K562 (cell line): ENCODE measurements around the gene NRF1. TPM values are rescaled to one million over a fixed set of nuclear protein-coding genes. Genes with fewer than 3 reads are reported as not detected.
A peak's percentile ranks its signal among the peaks of the same experiment; 100 is the strongest.

Experiments used
- ATAC-seq: fragments of 200-7000 bp; cut with Tn5 transposase; 3 replicates; pipeline ENCODE4 v1.9.1; 2020; ENCODE audit warnings: moderate library complexity
- BruUV-seq: library from RNA; stranded (reverse); fragments of 400-500 nt; replicated peaks from 2 replicates; lab custom pipeline; 2021; lab: Mats Ljungman, UMichigan
- CTCF ChIA-PET: fragments of 300-600 bp; formaldehyde crosslinking; extraction: SDS; loops from one replicate; lab custom pipeline; 2021; ENCODE audit warnings: low intra/inter-chr PET ratio; lab: Yijun Ruan, JAX
- POLR2A ChIA-PET: fragments of 300-600, 350-650 bp; sonication (Branson Sonifier 250); formaldehyde crosslinking; extraction: SDS; loops from one replicate; lab custom pipeline; 2021; ENCODE audit warnings: antibody characterized with exemption, inconsistent platforms; lab: Yijun Ruan, JAX
- DNase-seq, 4 experiments: peaks; one replicate each; pipeline versions ENCODE4 v3.0.0 to v3.0.0-alpha.2; 2011 to 2018; ENCODE audit warnings: low spot score in 3 of 4, mixed read lengths in 3 of 4; ENCODE audit errors: extremely low read depth in 1 of 4
- FAIRE-seq: peaks from 2 replicates; lab custom pipeline; 2011; peaks lifted over from hg19 to GRCh38; lab: Jason Lieb, UNC
- H2AFZ ChIP-seq: 2 replicates; pipeline ENCODE4 v1.6.0; 2011; ENCODE audit warnings: low read depth, low read length, control low read depth, inconsistent platforms
- H3K27ac ChIP-seq: fragments of 200-600 bp; 3 replicates; pipeline ENCODE4 v1.8.0; 2011; ENCODE audit warnings: low read depth, mild to moderate bottlenecking, control low read depth, inconsistent platforms, low read length, moderate library complexity, mixed read lengths; ENCODE audit errors: extremely low read depth
- H3K27me3 ChIP-seq, 2 experiments: fragments of 300-600 bp in 1 of 2; 2 replicates in 1 of 2; 3 replicates in 1 of 2; pipeline versions ENCODE4 v1.6.0 to v1.8.0; 2011; ENCODE audit warnings: inconsistent platforms in 2 of 2, low read length in 2 of 2, mild to moderate bottlenecking in 1 of 2, mixed read lengths in 1 of 2, moderate library complexity in 1 of 2; ENCODE audit not compliant: control insufficient read depth in 2 of 2, insufficient read depth in 2 of 2
- H3K36me3 ChIP-seq: fragments of 300-600 bp; 3 replicates; pipeline ENCODE4 v1.8.0; 2011; ENCODE audit warnings: mild to moderate bottlenecking, low read length, inconsistent platforms; ENCODE audit not compliant: control insufficient read depth, insufficient read depth
- H3K4me1 ChIP-seq, 2 experiments: fragments of 200-600 bp in 1 of 2; replicated peaks in 1 of 2; 2 replicates in 1 of 2; 3 replicates in 1 of 2; pipeline versions ENCODE4 v1.5.1 to v1.8.0; 2011; ENCODE audit warnings: inconsistent platforms in 2 of 2, low read length in 2 of 2, mild to moderate bottlenecking in 1 of 2, mixed read lengths in 1 of 2, moderate library complexity in 1 of 2; ENCODE audit not compliant: control insufficient read depth in 2 of 2, insufficient read depth in 2 of 2
- H3K4me2 ChIP-seq: 2 replicates; pipeline ENCODE4 v1.6.1; 2011; ENCODE audit warnings: low read length, control low read depth, inconsistent platforms, mixed read lengths; ENCODE audit not compliant: insufficient read depth
- H3K4me3 ChIP-seq: fragments of 200-600 bp; sonication (generic), shearing (Covaris generic); 2 replicates; pipeline ENCODE4 v1.5.1; 2016; ENCODE audit warnings: control low read depth, inconsistent platforms
- H3K79me2 ChIP-seq: fragments of 200-600 bp; 3 replicates; pipeline ENCODE4 v1.8.0; 2011; ENCODE audit warnings: low read length, inconsistent platforms; ENCODE audit not compliant: control insufficient read depth, insufficient read depth
- H3K9ac ChIP-seq, 2 experiments: 2 replicates each; pipeline versions ENCODE4 v1.6.0 to v1.6.1; 2011; ENCODE audit warnings: low read depth in 2 of 2, low read length in 2 of 2, control low read depth in 1 of 2, inconsistent platforms in 1 of 2, mild to moderate bottlenecking in 1 of 2, mixed read lengths in 1 of 2; ENCODE audit not compliant: insufficient read depth in 1 of 2
- H3K9me1 ChIP-seq: one replicate; pipeline ENCODE4 v1.6.0; 2011; ENCODE audit warnings: inconsistent platforms, mild to moderate bottlenecking, low read length, moderate library complexity; ENCODE audit not compliant: control insufficient read depth, insufficient read depth
- H3K9me3 ChIP-seq: replicated peaks from 2 replicates; pipeline ENCODE4 v1.5.1; 2011; ENCODE audit warnings: low read depth, low read length, inconsistent platforms; ENCODE audit not compliant: control insufficient read depth, insufficient read depth
- H4K20me1 ChIP-seq: replicated peaks from 2 replicates; pipeline ENCODE4 v1.6.1; 2011; ENCODE audit warnings: low read length, inconsistent platforms, mixed read lengths; ENCODE audit not compliant: control insufficient read depth, insufficient read depth
- C11orf30 ChIP-seq: fragments of 450-650 bp; IDR thresholded peaks from 2 replicates; pipeline ENCODE4 v1.6.1; 2016; ENCODE audit warnings: low read depth, mild to moderate bottlenecking
- CBX2 ChIP-seq: fragments of 200-600 bp; sonication (generic); IDR thresholded peaks from one replicate; pipeline ENCODE4 v1.6.1; 2012; ENCODE audit warnings: mild to moderate bottlenecking, low read length, inconsistent platforms; ENCODE audit not compliant: insufficient read depth, poor library complexity, severe bottlenecking
- COPS2 ChIP-seq: fragments of 450-650 bp; conservative IDR thresholded peaks from 2 replicates; pipeline ENCODE4 v1.6.1; 2016; ENCODE audit warnings: mild to moderate bottlenecking, moderate library complexity
- GATAD2B ChIP-seq: fragments of 450-650 bp; IDR thresholded peaks from 2 replicates; pipeline ENCODE4 v1.6.1; 2017; ENCODE audit warnings: mild to moderate bottlenecking, borderline replicate concordance
- GTF2A2 ChIP-seq: IDR thresholded peaks from 2 replicates; pipeline ENCODE4 v1.6.1; 2016; ENCODE audit warnings: mild to moderate bottlenecking, missing genetic modification characterization, missing compliant biosample characterization
- MYNN ChIP-seq, 2 experiments: sonication (generic); formaldehyde crosslinking in 1 of 2; IDR thresholded peaks; 2 replicates each; pipeline versions ENCODE4 v1.5.0 to v1.6.1; 2016 to 2020; ENCODE audit warnings: antibody characterized with exemption in 1 of 2, missing genetic modification reagents in 1 of 2
- TAF15 ChIP-seq: fragments of 200-400 bp; formaldehyde crosslinking; IDR thresholded peaks from 2 replicates; pipeline ENCODE4 v1.6.1; 2017; ENCODE audit warnings: mild to moderate bottlenecking, low read depth, low read length, moderate library complexity
- TARDBP ChIP-seq: fragments of 450-650 bp; IDR thresholded peaks from 2 replicates; pipeline ENCODE4 v1.6.1; 2016
- TCF3 ChIP-seq: sonication (generic); formaldehyde crosslinking; IDR thresholded peaks from 2 replicates; pipeline ENCODE4 v1.4.0; 2020; ENCODE audit warnings: mild to moderate bottlenecking, missing genetic modification reagents
- WGBS: fragments of 100-300 bp; shearing (Covaris generic); methylation state at CpG from one replicate; pipeline ENCODE4 v1.1.6; 2016; ENCODE audit warnings: low coverage, mixed read lengths; ENCODE audit not compliant: insufficient coverage; ENCODE audit errors: missing lambda C conversion rate; 5-methylcytosine and 5-hydroxymethylcytosine counted together
- in situ Hi-C: fragments of 300-500 bp; cut with MboI; formaldehyde crosslinking; loops from 4 replicates; pipeline ENCODE4 v1.15.0; 2018; ENCODE audit warnings: inconsistent platforms, mixed read lengths
- intact Hi-C: fragments of 100-400 bp; cut with micrococcal nuclease; formaldehyde crosslinking; loops from 2 replicates; pipeline ENCODE4 v1.14.2; 2022
- polyA plus RNA-seq, 8 experiments: library from polyadenylated mRNA; depleted of rRNA in 4 of 8; stranded (reverse) in 5 of 8; unstranded in 3 of 8; fragments of >200 nt; fragmentation: Nextera tagmentation in 2 of 8; fragmentation: Illumina TruSeq in 1 of 8; extraction: Ambion mirVana in 2 of 8; extraction: Trizol in 1 of 8; gene quantifications; 2 replicates each; pipeline versions ENCODE4 v1.2.1 to v1.2.3, GENCODE V29; 2011 to 2014; ENCODE audit warnings: inconsistent platforms in 1 of 8, missing spikeins in 1 of 8
- total RNA-seq, 7 experiments: library from RNA; depleted of rRNA in 6 of 7; stranded (reverse); fragments of >200 nt in 6 of 7; fragmentation: Illumina TruSeq in 2 of 7; extraction: Trizol in 2 of 7; gene quantifications; 2 replicates each; pipeline versions ENCODE4 v1.2.1 to v1.2.3, GENCODE V29; 2011 to 2021; ENCODE audit warnings: low replicate concordance in 1 of 7
- TF ChIP-seq, protein P1 (sequence below): sonication (generic); formaldehyde crosslinking; IDR thresholded peaks from 2 replicates; pipeline ENCODE4 v1.8.0; 2022; ENCODE audit warnings: mild to moderate bottlenecking, missing genetic modification reagents
- TF ChIP-seq, protein P2 (sequence below), 3 experiments: fragments of 200-800 bp in 1 of 3; sonication (Bioruptor generic) in 1 of 3; sonication (generic) in 1 of 3; formaldehyde crosslinking in 1 of 3; IDR thresholded peaks; 2 replicates each; pipeline versions ENCODE4 v1.6.1 to v1.8.0; 2016 to 2022; ENCODE audit warnings: mild to moderate bottlenecking in 2 of 3, missing compliant biosample characterization in 2 of 3, missing genetic modification characterization in 2 of 3, missing genetic modification reagents in 1 of 3
- TF ChIP-seq, protein P3 (sequence below): sonication (generic); formaldehyde crosslinking; IDR thresholded peaks from 2 replicates; pipeline ENCODE4 v1.8.0; 2022; ENCODE audit warnings: mild to moderate bottlenecking, low read depth, missing genetic modification reagents
- TF ChIP-seq, protein P4 (sequence below), 2 experiments: fragments of 450-650 bp in 1 of 2; sonication (generic) in 1 of 2; formaldehyde crosslinking in 1 of 2; IDR thresholded peaks in 1 of 2; conservative IDR thresholded peaks in 1 of 2; 2 replicates each; pipeline versions ENCODE4 v1.6.1 to v1.8.1; 2016 to 2023; ENCODE audit warnings: mild to moderate bottlenecking in 2 of 2, moderate library complexity in 2 of 2, inconsistent platforms in 1 of 2, missing genetic modification reagents in 1 of 2
- TF ChIP-seq, protein P5 (sequence below): sonication (generic); formaldehyde crosslinking; IDR thresholded peaks from 2 replicates; pipeline ENCODE4 v1.8.1; 2023; ENCODE audit warnings: mild to moderate bottlenecking, missing genetic modification reagents

The NRF1 gene
- total and polyA plus RNA-seq, 9 of the 15 experiments (the other 6 are each of a cell fraction or from before 2014, with no cell fraction given): 8.6 to 28.8 (median 20.3) TPM

DNA sequence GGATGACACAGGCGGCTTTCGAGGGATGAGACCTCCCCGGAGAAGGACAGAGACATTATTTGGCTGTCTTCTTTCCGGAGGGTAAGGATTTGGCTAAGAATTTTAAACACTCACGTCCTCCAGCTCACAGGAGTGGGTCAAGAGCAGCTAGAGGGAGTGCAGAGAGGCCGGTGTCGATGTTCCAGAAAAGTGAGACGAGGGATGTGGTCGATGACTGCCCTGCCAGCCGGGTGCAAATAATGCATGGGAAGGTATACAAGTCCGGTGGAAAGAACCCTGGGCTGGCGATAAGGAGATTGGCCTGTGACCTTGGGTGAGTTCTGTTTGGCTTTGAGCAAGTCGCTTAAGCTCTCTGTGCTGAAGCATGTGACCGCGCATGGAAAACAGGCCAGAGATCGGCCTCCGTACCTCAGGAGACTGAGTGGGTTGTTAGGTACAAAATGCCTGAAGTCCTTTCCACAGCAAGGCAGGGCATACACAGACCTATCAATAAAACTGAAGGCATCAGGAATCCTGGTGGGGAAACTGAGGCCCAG is 192.1 kb downstream of the NRF1 start:
- Histone ChIP-seq H3K36me3 (no peaks in the 10 kb centered on the region), H3K27ac (no peak overlapping the region), H3K4me2 (no peak overlapping the region), H3K9ac (0 out of 4 replicates have a peak overlapping the region, but pooled peaks of 1 of the 2 experiments have one; percentile 21), H3K4me1 (peaks cover 4 to 23% of the 10 kb centered on the region in 2 experiments; a peak in 3 of 5 replicates), H3K9me1 (no peaks in the 10 kb centered on the region), H2AFZ (no peak overlapping the region), H3K27me3 (no peaks in the 10 kb centered on the region), H4K20me1 (no peaks in the 10 kb centered on the region), H3K79me2 (no peaks in the 10 kb centered on the region), H3K4me3 (no peak overlapping the region), H3K9me3 (no peaks in the 10 kb centered on the region)
- BruUV-seq: no TSS peak
- ChIA-PET POLR2A (interaction anchor here (0.8 to 1.3 kb wide), 2 partner anchors 13 to 14 kb away, joined by 3 to 4 read pairs; no protein-coding TSS in a partner anchor), CTCF (no interaction called here)
- in situ Hi-C loops (no loop called here), intact Hi-C loops (no loop called here)
- no peak for FAIRE-seq
- ATAC-seq: no peak
- no peak for DNase-seq
- WGBS: 62% methylated on average over 17 of the region's 17 CpGs
- TF ChIP-seq GTF2A2: no peak
- TF ChIP-seq COPS2: no peak
- no peak for TF ChIP-seq MYNN (IDR thresholded peaks at IDR 0.05)
- TF ChIP-seq MYNN (CRISPR knock-in tag; IDR thresholded peaks at IDR 0.05): no peak
- TF ChIP-seq, protein P1, sequence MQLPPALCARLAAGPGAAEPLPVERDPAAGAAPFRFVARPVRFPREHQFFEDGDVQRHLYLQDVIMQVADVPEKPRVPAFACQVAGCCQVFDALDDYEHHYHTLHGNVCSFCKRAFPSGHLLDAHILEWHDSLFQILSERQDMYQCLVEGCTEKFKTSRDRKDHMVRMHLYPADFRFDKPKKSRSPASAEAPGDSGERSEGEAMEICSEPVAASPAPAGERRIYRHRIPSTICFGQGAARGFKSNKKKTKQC (CRISPR knock-in tag): no peak
- TF ChIP-seq CBX2: no peak
- TF ChIP-seq, protein P2, sequence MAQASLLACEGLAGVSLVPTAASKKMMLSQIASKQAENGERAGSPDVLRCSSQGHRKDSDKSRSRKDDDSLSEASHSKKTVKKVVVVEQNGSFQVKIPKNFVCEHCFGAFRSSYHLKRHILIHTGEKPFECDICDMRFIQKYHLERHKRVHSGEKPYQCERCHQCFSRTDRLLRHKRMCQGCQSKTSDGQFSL (CRISPR knock-in tag; IDR thresholded peaks at IDR 0.05): no peak
- TF ChIP-seq, protein P2 (tag; IDR thresholded peaks at IDR 0.05): no peak
- TF ChIP-seq TAF15: no peak
- TF ChIP-seq, protein P3, sequence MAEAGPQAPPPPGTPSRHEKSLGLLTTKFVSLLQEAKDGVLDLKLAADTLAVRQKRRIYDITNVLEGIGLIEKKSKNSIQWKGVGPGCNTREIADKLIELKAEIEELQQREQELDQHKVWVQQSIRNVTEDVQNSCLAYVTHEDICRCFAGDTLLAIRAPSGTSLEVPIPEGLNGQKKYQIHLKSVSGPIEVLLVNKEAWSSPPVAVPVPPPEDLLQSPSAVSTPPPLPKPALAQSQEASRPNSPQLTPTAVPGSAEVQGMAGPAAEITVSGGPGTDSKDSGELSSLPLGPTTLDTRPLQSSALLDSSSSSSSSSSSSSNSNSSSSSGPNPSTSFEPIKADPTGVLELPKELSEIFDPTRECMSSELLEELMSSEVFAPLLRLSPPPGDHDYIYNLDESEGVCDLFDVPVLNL: no peak
- TF ChIP-seq, protein P4, sequence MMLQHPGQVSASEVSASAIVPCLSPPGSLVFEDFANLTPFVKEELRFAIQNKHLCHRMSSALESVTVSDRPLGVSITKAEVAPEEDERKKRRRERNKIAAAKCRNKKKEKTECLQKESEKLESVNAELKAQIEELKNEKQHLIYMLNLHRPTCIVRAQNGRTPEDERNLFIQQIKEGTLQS (IDR thresholded peaks at IDR 0.05): no peak
- TF ChIP-seq, protein P4 (CRISPR knock-in tag; conservative IDR thresholded peaks at IDR 0.05): no peak
- TF ChIP-seq TCF3: no peak
- TF ChIP-seq, protein P5, sequence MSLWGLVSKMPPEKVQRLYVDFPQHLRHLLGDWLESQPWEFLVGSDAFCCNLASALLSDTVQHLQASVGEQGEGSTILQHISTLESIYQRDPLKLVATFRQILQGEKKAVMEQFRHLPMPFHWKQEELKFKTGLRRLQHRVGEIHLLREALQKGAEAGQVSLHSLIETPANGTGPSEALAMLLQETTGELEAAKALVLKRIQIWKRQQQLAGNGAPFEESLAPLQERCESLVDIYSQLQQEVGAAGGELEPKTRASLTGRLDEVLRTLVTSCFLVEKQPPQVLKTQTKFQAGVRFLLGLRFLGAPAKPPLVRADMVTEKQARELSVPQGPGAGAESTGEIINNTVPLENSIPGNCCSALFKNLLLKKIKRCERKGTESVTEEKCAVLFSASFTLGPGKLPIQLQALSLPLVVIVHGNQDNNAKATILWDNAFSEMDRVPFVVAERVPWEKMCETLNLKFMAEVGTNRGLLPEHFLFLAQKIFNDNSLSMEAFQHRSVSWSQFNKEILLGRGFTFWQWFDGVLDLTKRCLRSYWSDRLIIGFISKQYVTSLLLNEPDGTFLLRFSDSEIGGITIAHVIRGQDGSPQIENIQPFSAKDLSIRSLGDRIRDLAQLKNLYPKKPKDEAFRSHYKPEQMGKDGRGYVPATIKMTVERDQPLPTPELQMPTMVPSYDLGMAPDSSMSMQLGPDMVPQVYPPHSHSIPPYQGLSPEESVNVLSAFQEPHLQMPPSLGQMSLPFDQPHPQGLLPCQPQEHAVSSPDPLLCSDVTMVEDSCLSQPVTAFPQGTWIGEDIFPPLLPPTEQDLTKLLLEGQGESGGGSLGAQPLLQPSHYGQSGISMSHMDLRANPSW (CRISPR knock-in tag): no peak
- no peak for TF ChIP-seq C11orf30
- no peak for TF ChIP-seq GATAD2B
- no peak for TF ChIP-seq TARDBP
